GM18907 (cell line): Measurements from ENCODE around the gene FOSL1.
"Not testable (repeated sequence)": the region's sequence is repeated elsewhere in the genome, so short reads cannot be mapped to it uniquely, and the experiment has no call there.

ENCODE experiments used
- ATAC-seq: cut with Tn5 transposase; IDR thresholded peaks from one replicate; pipeline ENCODE4 v1.9.1; 2021; ENCODE audit warnings: mild to moderate bottlenecking, moderate library complexity; ENCODE audit not compliant: unreplicated experiment

The FOSL1 gene

GRCh38 chr11:65854852-65855837 is 45.0 kb downstream of the FOSL1 start:
- ATAC-seq = no peak

GRCh38 chr11:65854161-65854592 is 46.0 kb downstream of the FOSL1 start:
- ATAC-seq = no peak

GRCh38 chr11:65853246-65853979 is 46.8 kb downstream of the FOSL1 start:
- ATAC-seq = no peak

- no peak for ATAC-seq
These were observed 47.5 kb downstream of the FOSL1 start for GRCh38 chr11:65852508-65853245.

- no peak for ATAC-seq
These were observed 48.2 kb downstream of the FOSL1 start for GRCh38 chr11:65851811-65852507.

GRCh38 chr11:65851083-65851579 is 49.1 kb downstream of the FOSL1 start:
- no peak for ATAC-seq

GRCh38 chr11:65850217-65851082 is 49.7 kb downstream of the FOSL1 start:
- no peak for ATAC-seq

GRCh38 chr11:65849771-65850216 is 50.4 kb downstream of the FOSL1 start:
- no peak for ATAC-seq

- ATAC-seq = no peak
These were observed 50.8 kb downstream of the FOSL1 start for GRCh38 chr11:65849366-65849765.

GRCh38 chr11:65848693-65849092 is 51.5 kb downstream of the FOSL1 start:
- not testable (repeated sequence) for ATAC-seq

GRCh38 chr11:65847746-65848145 is 52.4 kb downstream of the FOSL1 start:
- ATAC-seq = no peak

GRCh38 chr11:65844231-65844872 is 55.8 kb downstream of the FOSL1 start:
- no peak for ATAC-seq

- no peak for ATAC-seq
These were observed 56.4 kb downstream of the FOSL1 start for GRCh38 chr11:65843811-65844210.

GRCh38 chr11:65842144-65842543 is 58.0 kb downstream of the FOSL1 start:
- no peak for ATAC-seq
